HEK293T (cell line): Measurements from ENCODE around the gene RHBG.

ENCODE experiments used
- CTCF ChIA-PET: fragments of 350-600 bp; formaldehyde crosslinking; extraction: SDS; loops from one replicate; lab custom pipeline; 2021; ENCODE audit warnings: antibody characterized with exemption, inconsistent platforms; lab: Yijun Ruan, JAX
- POLR2A ChIA-PET: fragments of 350-600 bp; formaldehyde crosslinking; extraction: SDS; loops from one replicate; lab custom pipeline; 2020; ENCODE audit warnings: antibody characterized with exemption, inconsistent platforms; lab: Yijun Ruan, JAX
- DNase-seq: peaks from one replicate; pipeline ENCODE4 v3.0.0; 2012; ENCODE audit warnings: mixed read lengths; ENCODE audit errors: extremely low spot score
- ARNT ChIP-seq: fragments of 450-650 bp; IDR thresholded peaks from 2 replicates; pipeline ENCODE4 v1.6.1; 2017; ENCODE audit warnings: mild to moderate bottlenecking
- BHLHE40 ChIP-seq: fragments of 450-650 bp; IDR thresholded peaks from 2 replicates; pipeline ENCODE4 v1.6.1; 2016; ENCODE audit warnings: mild to moderate bottlenecking, moderate library complexity, borderline replicate concordance
- CTBP1 ChIP-seq: fragments of 450-650 bp; IDR thresholded peaks from 2 replicates; pipeline ENCODE4 v1.6.1; 2016; ENCODE audit warnings: borderline replicate concordance
- ELF4 ChIP-seq: fragments of 450-650 bp; IDR thresholded peaks from 2 replicates; pipeline ENCODE4 v1.6.1; 2017; ENCODE audit warnings: antibody characterized with exemption
- FOXA1 ChIP-seq: fragments of 450-650 bp; IDR thresholded peaks from 2 replicates; pipeline ENCODE4 v1.6.1; 2016; ENCODE audit warnings: mild to moderate bottlenecking
- FOXK2 ChIP-seq: fragments of 450-650 bp; IDR thresholded peaks from 2 replicates; pipeline ENCODE4 v1.6.1; 2016; ENCODE audit warnings: mild to moderate bottlenecking
- FOXM1 ChIP-seq: fragments of 450-650 bp; IDR thresholded peaks from 2 replicates; pipeline ENCODE4 v1.6.1; 2017; ENCODE audit warnings: mild to moderate bottlenecking, borderline replicate concordance
- HDGF ChIP-seq: fragments of 450-650 bp; IDR thresholded peaks from 2 replicates; pipeline ENCODE4 v1.6.1; 2017; ENCODE audit warnings: antibody characterized with exemption, borderline replicate concordance
- L3MBTL2 ChIP-seq: fragments of 450-650 bp; conservative IDR thresholded peaks from 2 replicates; pipeline ENCODE4 v1.6.1; 2016; ENCODE audit warnings: mild to moderate bottlenecking
- LEF1 ChIP-seq: fragments of 450-650 bp; IDR thresholded peaks from 2 replicates; pipeline ENCODE4 v1.6.1; 2017; ENCODE audit warnings: mild to moderate bottlenecking, borderline replicate concordance
- NFRKB ChIP-seq: fragments of 450-650 bp; IDR thresholded peaks from 2 replicates; pipeline ENCODE4 v1.6.1; 2016; ENCODE audit warnings: mild to moderate bottlenecking, moderate library complexity
- SP1 ChIP-seq: fragments of 450-650 bp; IDR thresholded peaks from 2 replicates; pipeline ENCODE4 v1.6.1; 2017
- SUZ12 ChIP-seq: fragments of 450-650 bp; IDR thresholded peaks from 2 replicates; pipeline ENCODE4 v1.6.1; 2016; ENCODE audit warnings: mild to moderate bottlenecking
- TARDBP ChIP-seq: fragments of 450-650 bp; IDR thresholded peaks from 2 replicates; pipeline ENCODE4 v1.6.1; 2016
- ZNF384 ChIP-seq: fragments of 450-650 bp; IDR thresholded peaks from 2 replicates; pipeline ENCODE4 v1.6.1; 2016
- TF ChIP-seq, protein P1 (sequence below): fragments of 450-650 bp; IDR thresholded peaks from 2 replicates; pipeline ENCODE4 v1.6.1; 2016

The RHBG gene

DNA sequence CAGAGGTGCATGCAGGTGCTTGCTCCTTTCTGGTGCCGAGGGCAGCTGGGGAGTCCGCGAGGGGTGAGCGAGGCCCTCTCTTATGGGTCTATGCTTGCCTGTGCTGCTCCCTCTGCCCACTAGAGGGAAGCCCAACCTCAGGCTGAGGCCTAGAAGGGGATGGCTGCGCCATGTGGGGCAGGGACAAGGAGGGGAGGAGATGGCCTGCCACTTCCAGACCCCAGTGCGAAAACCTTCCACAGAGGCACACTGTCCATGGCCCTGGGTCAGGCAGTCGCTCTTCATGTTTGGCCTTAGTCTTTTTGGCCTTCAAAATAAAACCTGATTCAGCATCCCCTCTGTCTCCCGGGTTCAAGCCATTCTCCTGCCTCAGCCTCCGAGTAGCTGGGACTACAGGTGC is 14.0 kb downstream of the RHBG start:
- CTCF ChIA-PET: interaction anchor here (0.6 to 4.2 kb wide), 9 partner anchors 39 to 278 kb away, joined by 3 to 26 read pairs (median 4); no protein-coding TSS in a partner anchor
- DNase-seq: peak; percentile 92
- POLR2A ChIA-PET: interaction anchor here (0.6 to 1.4 kb wide), 3 partner anchors 46 to 74 kb away, joined by 3 read pairs; no protein-coding TSS in a partner anchor
- 0 out of 2 replicates have a peak, but pooled peaks have one; percentile 17 for TF ChIP-seq L3MBTL2
- TF ChIP-seq TARDBP: no peak
- TF ChIP-seq SP1: no peak

GRCh38 chr1:156384007-156384406 is 15.0 kb downstream of the RHBG start:
- ChIA-PET POLR2A (no interaction called here), CTCF (interaction anchor here (0.6 to 3.9 kb wide), 3 partner anchors 48 to 62 kb away, joined by 5 to 125 read pairs (median 6); no protein-coding TSS in a partner anchor)
- no peak for DNase-seq
- TF ChIP-seq CTBP1 (no peak), BHLHE40 (no peak), ARNT (no peak), HDGF (no peak), FOXM1 (no peak), ZNF384 (no peak), FOXA1 (no peak), FOXK2 (no peak), SP1 (no peak), ELF4 (no peak), SUZ12 (no peak), TARDBP (no peak), NFRKB (no peak), L3MBTL2 (no peak), LEF1 (no peak)
- TF ChIP-seq, protein P1, sequence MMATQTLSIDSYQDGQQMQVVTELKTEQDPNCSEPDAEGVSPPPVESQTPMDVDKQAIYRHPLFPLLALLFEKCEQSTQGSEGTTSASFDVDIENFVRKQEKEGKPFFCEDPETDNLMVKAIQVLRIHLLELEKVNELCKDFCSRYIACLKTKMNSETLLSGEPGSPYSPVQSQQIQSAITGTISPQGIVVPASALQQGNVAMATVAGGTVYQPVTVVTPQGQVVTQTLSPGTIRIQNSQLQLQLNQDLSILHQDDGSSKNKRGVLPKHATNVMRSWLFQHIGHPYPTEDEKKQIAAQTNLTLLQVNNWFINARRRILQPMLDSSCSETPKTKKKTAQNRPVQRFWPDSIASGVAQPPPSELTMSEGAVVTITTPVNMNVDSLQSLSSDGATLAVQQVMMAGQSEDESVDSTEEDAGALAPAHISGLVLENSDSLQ: no peak

DNA sequence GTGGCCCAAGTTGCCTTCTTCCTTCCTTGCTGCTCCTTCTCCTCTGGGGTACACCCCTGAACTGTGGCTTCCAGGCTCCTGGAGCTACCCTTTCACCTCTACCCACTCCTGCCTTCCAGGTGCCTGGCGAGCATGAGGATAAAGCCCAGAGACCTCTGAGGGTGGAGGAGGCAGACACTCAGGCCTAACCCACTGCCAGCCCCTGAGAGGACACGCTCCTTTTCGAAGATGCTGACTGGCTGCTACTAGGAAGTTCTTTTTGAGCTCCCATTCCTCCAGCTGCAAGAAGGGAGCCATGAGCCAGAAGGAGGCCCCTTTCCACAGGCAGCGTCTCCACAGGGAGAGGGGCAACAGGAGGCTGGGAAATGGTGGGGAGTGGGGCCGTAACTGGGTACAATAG is 15.6 kb downstream of the RHBG start:
- no peak for TF ChIP-seq ZNF384
- TF ChIP-seq, protein P1: no peak
- TF ChIP-seq FOXK2: no peak
- TF ChIP-seq FOXA1: no peak
- TF ChIP-seq FOXM1: no peak
- CTCF ChIA-PET: interaction anchor here (1.8 to 3.9 kb wide), 4 partner anchors 11 to 68 kb away, joined by 6 to 125 read pairs (median 12); no protein-coding TSS in a partner anchor
- DNase-seq: no peak
- POLR2A ChIA-PET: no interaction called here

DNA sequence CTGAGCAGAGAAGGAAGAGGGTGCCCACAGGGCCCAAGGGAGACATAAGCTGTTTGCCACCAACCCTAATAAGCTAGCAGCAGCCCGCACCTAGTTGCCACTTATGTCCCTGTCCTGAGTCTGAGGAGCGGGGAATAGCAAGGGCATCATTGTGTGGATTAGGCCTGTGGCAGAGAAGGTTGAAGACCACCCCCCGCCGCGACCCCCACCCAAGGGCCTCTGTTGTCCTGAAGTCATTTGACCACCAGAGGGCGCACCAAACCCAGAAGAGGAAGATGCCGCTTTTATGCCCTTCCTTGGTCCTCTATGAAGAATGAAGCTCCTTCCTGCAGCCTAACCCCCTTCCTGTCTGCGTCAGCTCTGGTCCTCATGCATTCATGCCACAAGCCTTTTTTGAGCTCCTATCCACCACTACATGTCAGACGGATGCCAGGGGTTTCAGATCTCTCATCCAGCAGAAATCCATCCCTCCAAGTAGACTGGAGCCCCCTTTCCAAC is 16.6 kb downstream of the RHBG start:
- CTCF ChIA-PET: interaction anchor here (0.6 to 3.9 kb wide), 53 partner anchors 8 to 336 kb away, joined by 3 to 125 read pairs (median 5); partner anchors contain the start of genes CCT3, NAXE and TSACC
- TF ChIP-seq ZNF384 (no peak), ARNT (no peak), BHLHE40 (no peak), SUZ12 (no peak), FOXM1 (no peak), SP1 (no peak), ELF4 (no peak), L3MBTL2 (no peak), FOXK2 (no peak), HDGF (no peak), TARDBP (no peak)
- TF ChIP-seq, protein P1: no peak
- POLR2A ChIA-PET: interaction anchor here (0.9 to 1.0 kb wide), 2 partner anchors 48 to 60 kb away, joined by 3 read pairs; no protein-coding TSS in a partner anchor
- DNase-seq: peak; percentile 86

DNA sequence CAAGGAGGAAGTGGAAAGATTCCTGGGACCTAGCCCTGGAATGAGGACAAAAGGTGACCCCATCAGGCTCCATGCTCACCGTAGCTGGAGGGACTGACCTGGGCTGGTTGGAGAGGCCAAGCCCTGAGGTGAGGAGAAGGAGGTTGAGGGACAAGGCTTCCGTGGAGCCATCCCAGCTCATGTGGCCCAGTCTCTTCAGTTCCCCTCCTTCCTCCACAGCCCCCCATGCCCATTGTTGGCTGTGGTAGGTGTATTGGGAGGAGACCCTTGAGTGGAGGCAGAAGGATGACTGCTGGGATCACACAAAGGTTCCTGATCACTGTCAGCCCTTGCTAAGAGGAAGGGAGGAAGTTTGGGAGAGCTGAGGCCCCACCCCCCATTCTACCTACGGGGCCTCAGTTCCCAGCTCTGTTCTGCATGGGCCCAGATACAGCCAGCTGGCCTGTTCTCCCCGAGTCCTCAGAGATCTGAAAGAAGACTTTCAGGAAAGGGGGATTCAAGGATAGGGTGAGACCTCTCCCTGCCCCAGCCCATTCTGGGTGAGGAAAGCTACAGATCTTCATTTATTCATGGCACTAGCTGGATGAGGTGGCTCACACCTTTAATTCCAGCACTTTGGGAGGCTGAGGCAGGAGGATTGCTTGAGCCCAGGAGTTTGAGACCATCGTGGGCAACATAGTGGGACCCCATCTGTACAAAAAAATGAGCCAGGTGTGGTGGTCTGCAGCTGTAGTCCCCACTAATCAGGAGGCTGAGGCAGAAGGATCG is 17.3 kb downstream of the RHBG start:
- ChIA-PET POLR2A (interaction anchor here (0.9 to 1.1 kb wide), 2 partner anchors 49 to 60 kb away, joined by 3 to 5 read pairs; no protein-coding TSS in a partner anchor), CTCF (interaction anchor here (0.6 to 3.9 kb wide), 52 partner anchors 9 to 303 kb away, joined by 3 to 125 read pairs (median 5); partner anchors contain the start of genes CCT3, NAXE and TSACC)
- TF ChIP-seq ARNT: no peak
- TF ChIP-seq L3MBTL2: no peak
- no peak for TF ChIP-seq ZNF384
- TF ChIP-seq BHLHE40: no peak
- TF ChIP-seq FOXK2: no peak
- no peak for TF ChIP-seq CTBP1
- TF ChIP-seq TARDBP: no peak
- TF ChIP-seq LEF1: no peak
- no peak for TF ChIP-seq ELF4
- TF ChIP-seq NFRKB: no peak
- TF ChIP-seq SP1: no peak
- TF ChIP-seq HDGF: no peak
- DNase-seq: no peak
